Left lung (tissue), 10 donors: ENCODE measurements around the gene MYCN. TPM values are rescaled to one million over a fixed set of nuclear protein-coding genes. Genes with fewer than 3 reads are reported as not detected.

Experiments
- ATAC-seq: fragments of 200-7000 bp; cut with Tn5 transposase; one replicate; pipeline ENCODE4 v1.9.1; 2020; ENCODE audit warnings: moderate library complexity
- DNase-seq, 4 donors: peaks; one replicate each; pipeline ENCODE4 v3.0.0-alpha.2; 2013 to 2020
- H3K27ac ChIP-seq, 2 donors: fragments of 200-600 bp; sonication (generic) in 1 of 2; one replicate each; pipeline versions ENCODE4 v1.5.0 to v1.8.0; 2020 to 2021
- H3K27me3 ChIP-seq, 2 donors: fragments of 200-600 bp; sonication (generic) in 1 of 2; one replicate each; pipeline versions ENCODE4 v1.5.0 to v1.8.0; 2020 to 2021
- H3K36me3 ChIP-seq, 2 donors: fragments of 200-600 bp; sonication (generic) in 1 of 2; one replicate each; pipeline versions ENCODE4 v1.5.0 to v1.8.0; 2020 to 2021
- H3K4me1 ChIP-seq, 2 donors: fragments of 200-600 bp; one replicate each; pipeline ENCODE4 v1.8.0; 2021
- H3K4me3 ChIP-seq, 2 donors: fragments of 200-600 bp; sonication (generic) in 1 of 2; one replicate each; pipeline versions ENCODE4 v1.5.0 to v1.8.0; 2020 to 2021; ENCODE audit warnings: mild to moderate bottlenecking in 1 of 2
- H3K9me3 ChIP-seq, 2 donors: fragments of 200-600 bp; sonication (generic) in 1 of 2; one replicate each; pipeline versions ENCODE4 v1.5.0 to v1.8.0; 2020 to 2021
- intact Hi-C, 2 donors: fragments of 100-400 bp; cut with DNase I; formaldehyde crosslinking; loops; one replicate each; pipeline versions ENCODE4 v1.11.2 to v1.14.2; 2022
- polyA plus RNA-seq, 6 donors: library from polyadenylated mRNA; unstranded; fragments of 120-200 nt; gene quantifications; one replicate each; pipeline ENCODE4 v1.2.1, GENCODE V29; 2013; ENCODE audit not compliant: insufficient read length in 6 of 6
- total RNA-seq, 2 donors: library from RNA; stranded (reverse); fragmentation: NEBNext Ultra II Directional; extraction: Animal tissue kit (Norgen Biotek cat#: 25700); gene quantifications; one replicate each; pipeline ENCODE4 v1.2.1, GENCODE V29; 2021
- TF ChIP-seq, protein P1 (sequence below), 2 donors: fragments of 200-600 bp; sonication (generic) in 1 of 2; IDR thresholded peaks; one replicate each; pipeline versions ENCODE4 v1.5.0 to v1.8.0; 2021; ENCODE audit warnings: antibody characterized with exemption in 2 of 2
- donor health status: DM: no; HTN: yes; CAD: no.
- donor health status: DM: no; HTN: no; CAD: no.

Gene MYCN
- total and polyA plus RNA-seq, 8 donors = 0.60 to 22.2 (median 17.8) TPM

- H3K4me1 ChIP-seq = no peaks in the 10 kb centered on the region
- no peak overlapping the region for H3K4me3 ChIP-seq
- DNase-seq (no peak), ATAC-seq (no peak)
- H3K27me3 ChIP-seq = peaks cover 0 to 8% of the 10 kb centered on the region in 2 donors
- TF ChIP-seq, protein P1, sequence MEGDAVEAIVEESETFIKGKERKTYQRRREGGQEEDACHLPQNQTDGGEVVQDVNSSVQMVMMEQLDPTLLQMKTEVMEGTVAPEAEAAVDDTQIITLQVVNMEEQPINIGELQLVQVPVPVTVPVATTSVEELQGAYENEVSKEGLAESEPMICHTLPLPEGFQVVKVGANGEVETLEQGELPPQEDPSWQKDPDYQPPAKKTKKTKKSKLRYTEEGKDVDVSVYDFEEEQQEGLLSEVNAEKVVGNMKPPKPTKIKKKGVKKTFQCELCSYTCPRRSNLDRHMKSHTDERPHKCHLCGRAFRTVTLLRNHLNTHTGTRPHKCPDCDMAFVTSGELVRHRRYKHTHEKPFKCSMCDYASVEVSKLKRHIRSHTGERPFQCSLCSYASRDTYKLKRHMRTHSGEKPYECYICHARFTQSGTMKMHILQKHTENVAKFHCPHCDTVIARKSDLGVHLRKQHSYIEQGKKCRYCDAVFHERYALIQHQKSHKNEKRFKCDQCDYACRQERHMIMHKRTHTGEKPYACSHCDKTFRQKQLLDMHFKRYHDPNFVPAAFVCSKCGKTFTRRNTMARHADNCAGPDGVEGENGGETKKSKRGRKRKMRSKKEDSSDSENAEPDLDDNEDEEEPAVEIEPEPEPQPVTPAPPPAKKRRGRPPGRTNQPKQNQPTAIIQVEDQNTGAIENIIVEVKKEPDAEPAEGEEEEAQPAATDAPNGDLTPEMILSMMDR (IDR thresholded peaks at IDR 0.05) = no peak
- intact Hi-C loops = no loop called here
- no peaks in the 10 kb centered on the region for H3K36me3 ChIP-seq
- H3K27ac ChIP-seq = no peak overlapping the region
- no peaks in the 10 kb centered on the region for H3K9me3 ChIP-seq
These were observed 46.3 kb downstream of the MYCN start for GRCh38 chr2:15986644-15987043.

DNA sequence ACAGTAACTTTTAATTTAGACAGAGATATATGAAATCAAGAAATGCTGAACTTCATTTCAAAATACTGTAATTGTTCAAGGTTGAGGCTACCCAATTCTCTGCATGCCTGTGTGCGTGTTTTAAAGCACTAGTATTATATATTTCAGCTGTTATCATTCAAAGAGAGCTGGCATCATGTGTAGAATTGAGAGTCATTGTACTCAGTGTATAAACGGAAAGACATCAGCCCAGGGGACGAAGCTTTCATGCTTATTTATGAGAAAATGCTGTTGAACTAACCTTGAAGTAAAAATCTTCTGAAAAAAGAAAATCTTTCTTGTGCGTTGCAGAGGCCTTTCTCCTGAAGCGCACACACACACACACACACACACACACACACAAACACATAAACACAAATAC, 48.4 kb downstream of the MYCN start:
- Histone ChIP-seq H3K9me3 (no peaks in the 10 kb centered on the region), H3K27me3 (peaks cover 0 to 18% of the 10 kb centered on the region in 2 donors), H3K4me1 (no peaks in the 10 kb centered on the region), H3K4me3 (no peak overlapping the region), H3K36me3 (no peaks in the 10 kb centered on the region), H3K27ac (no peak overlapping the region)
- intact Hi-C loops = no loop called here
- TF ChIP-seq, protein P1 (IDR thresholded peaks at IDR 0.05) = no peak
- ATAC-seq (no peak), DNase-seq (no peak)

GRCh38 chr2:15989559-15989958, 49.2 kb downstream of the MYCN start:
- Histone ChIP-seq H3K27me3 (peaks cover 0 to 18% of the 10 kb centered on the region in 2 donors), H3K4me3 (no peak overlapping the region), H3K9me3 (no peaks in the 10 kb centered on the region), H3K36me3 (no peaks in the 10 kb centered on the region), H3K27ac (no peak overlapping the region), H3K4me1 (no peaks in the 10 kb centered on the region)
- TF ChIP-seq, protein P1 (IDR thresholded peaks at IDR 0.05) = no peak
- DNase-seq (no peak), ATAC-seq (peak; percentile 84)
- intact Hi-C loops = no loop called here

GRCh38 chr2:15990151-15991101, 50.1 kb downstream of the MYCN start:
- Histone ChIP-seq H3K4me3 (no peak overlapping the region), H3K9me3 (no peaks in the 10 kb centered on the region), H3K4me1 (no peaks in the 10 kb centered on the region), H3K27me3 (peaks cover 0 to 18% of the 10 kb centered on the region in 2 donors), H3K27ac (no peak overlapping the region), H3K36me3 (no peaks in the 10 kb centered on the region)
- DNase-seq (no peak), ATAC-seq (no peak)
- TF ChIP-seq, protein P1 (IDR thresholded peaks at IDR 0.05) = no peak
- intact Hi-C loops = no loop called here

DNA sequence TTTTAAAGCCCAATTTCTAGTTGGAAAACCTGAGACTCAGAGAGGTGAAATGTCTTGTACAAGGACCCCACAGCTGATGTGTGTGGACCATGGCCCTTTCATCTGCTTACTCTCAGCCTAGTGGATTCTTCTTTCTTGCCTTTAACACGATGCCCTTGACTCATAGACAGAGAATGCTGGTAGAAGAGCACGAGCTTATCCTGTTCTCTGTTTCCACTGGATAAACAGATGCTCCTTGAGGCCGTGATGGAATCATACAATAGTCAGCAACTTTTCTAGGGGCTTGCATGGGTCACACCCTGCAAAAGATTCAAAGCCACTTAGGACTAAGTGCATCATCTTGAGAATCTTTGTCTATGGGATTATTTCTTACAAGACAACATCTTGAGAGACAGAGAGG, 50.9 kb downstream of the MYCN start:
- TF ChIP-seq, protein P1 (IDR thresholded peaks at IDR 0.05) = no peak
- intact Hi-C loops = no loop called here
- Histone ChIP-seq H3K27ac (no peak overlapping the region), H3K4me3 (no peak overlapping the region), H3K36me3 (no peaks in the 10 kb centered on the region), H3K4me1 (no peaks in the 10 kb centered on the region), H3K27me3 (peaks cover 0 to 18% of the 10 kb centered on the region in 2 donors), H3K9me3 (no peaks in the 10 kb centered on the region)
- no peak for ATAC-seq
- DNase-seq = no peak
